GM19239 (cell line): ENCODE data around the gene ARGLU1.

Experiments
- DNase-seq: peaks from one replicate; pipeline ENCODE4 v3.0.0; 2011; ENCODE audit warnings: low spot score; ENCODE audit not compliant: insufficient read length
- FAIRE-seq: peaks from 2 replicates; lab custom pipeline; 2011; peaks lifted over from hg19 to GRCh38; lab: Jason Lieb, UNC

The ARGLU1 gene

GRCh38 chr13:106507560-106508274 is 60.2 kb downstream of the ARGLU1 start:
- no peak for DNase-seq
- no peak for FAIRE-seq

DNA sequence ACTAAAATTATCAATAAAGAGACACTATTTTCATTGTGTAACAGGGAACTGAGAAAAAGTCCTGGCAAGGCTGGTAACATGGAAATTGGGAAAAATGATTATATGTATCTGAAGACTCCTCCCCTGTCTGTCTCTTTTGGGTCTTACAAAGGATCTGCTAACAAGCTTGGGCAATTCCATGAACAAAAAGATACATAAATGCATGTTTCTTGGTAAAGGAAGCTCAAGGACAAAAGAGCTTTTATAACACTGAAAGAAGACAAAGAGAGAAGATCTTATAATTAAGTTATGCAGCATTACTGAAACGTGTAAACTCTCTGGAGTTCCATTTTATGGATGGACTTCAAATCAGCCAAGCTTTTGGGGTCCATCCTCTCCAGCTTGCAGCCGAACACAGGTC is 61.7 kb downstream of the ARGLU1 start:
- DNase-seq (no peak), FAIRE-seq (no peak)

DNA sequence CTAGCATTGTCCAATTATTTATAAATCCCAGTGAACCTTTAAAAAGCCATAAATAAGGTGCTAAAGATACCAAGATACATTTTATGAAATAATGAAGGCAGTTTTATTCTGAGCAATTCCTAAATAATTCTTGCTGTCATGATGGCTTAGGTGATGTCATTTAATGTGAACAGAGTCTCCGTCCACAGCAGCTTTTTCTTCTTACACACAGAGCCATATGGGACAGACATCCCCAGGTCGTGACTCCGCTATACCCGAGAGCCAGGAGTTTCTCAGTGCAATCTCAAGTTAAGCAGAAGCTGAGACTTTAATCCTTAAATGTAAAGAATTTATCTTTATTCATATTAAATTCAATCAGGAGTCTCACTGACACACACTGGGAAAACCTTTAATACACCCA is 62.2 kb downstream of the ARGLU1 start:
- DNase-seq (no peak), FAIRE-seq (no peak)

GRCh38 chr13:106505295-106505694 is 62.6 kb downstream of the ARGLU1 start:
- FAIRE-seq = no peak
- DNase-seq = no peak

- FAIRE-seq (no peak), DNase-seq (no peak)
Measured at GRCh38 chr13:106503730-106504453, 64.0 kb downstream of the ARGLU1 start.

DNA sequence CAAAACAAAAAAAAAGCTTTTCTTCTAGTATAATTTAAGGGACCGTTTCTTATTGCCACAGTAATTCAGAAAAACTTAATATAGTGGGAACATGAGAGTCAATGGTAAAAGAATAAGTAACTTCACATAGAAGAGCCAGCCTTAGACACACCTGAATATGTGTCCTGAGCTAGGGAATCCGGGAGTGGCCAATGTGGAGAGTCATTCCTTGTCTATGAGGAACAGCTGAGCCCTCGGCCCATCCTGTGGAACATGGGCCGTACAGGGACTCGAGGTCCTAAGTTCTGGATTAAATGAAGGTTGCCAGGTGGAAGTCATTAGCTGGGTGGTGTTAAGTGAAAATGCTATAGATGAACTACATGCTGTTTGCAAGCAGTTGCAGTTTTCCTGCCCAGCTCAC is 64.7 kb downstream of the ARGLU1 start:
- no peak for DNase-seq
- FAIRE-seq = no peak

GRCh38 chr13:106500445-106500844 is 67.5 kb downstream of the ARGLU1 start:
- peak; percentile 31 for FAIRE-seq

DNA sequence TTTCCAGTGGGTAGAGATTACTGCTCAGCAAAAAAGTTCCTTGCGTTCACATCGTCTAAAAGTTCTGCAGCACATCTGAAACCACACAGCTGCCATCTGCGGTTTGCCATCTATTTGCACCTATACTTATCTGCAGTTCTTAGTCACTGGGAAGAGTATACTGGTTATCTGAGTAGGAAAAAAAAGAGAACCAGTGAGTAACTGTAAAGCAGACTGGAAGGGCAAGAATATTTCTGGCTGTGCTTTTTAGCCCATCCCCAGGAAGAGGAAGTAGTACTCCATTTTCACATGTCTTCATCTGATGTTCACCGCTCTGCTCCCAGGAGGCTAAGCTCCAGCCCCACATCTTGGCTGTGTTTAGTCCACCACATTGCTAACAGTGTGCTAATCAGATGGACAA is 68.0 kb downstream of the ARGLU1 start:
- no peak for DNase-seq
- no peak for FAIRE-seq

More at GRCh38 chr13:106500445-106500844, 67.5 kb downstream of the ARGLU1 start:
- DNase-seq = no peak

DNA sequence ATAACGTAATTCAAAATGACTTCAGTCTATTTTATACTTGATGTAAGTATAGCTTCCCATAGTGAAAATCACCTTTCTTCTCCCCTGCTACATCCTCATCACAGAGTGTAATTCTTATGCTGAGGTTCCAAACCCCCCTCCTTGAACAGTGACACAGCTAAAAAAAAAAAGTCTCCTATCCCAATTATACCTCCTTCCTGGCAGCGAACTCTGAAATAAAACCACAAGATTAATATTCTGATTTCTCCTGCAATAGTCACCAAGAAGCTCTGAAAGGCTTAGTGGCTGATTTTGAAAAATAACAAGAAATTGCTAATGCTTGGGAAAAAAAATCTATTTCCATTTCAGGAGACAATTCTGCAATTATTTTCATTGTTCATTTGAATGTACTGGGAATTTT is 68.8 kb downstream of the ARGLU1 start:
- FAIRE-seq (no peak), DNase-seq (no peak)

DNA sequence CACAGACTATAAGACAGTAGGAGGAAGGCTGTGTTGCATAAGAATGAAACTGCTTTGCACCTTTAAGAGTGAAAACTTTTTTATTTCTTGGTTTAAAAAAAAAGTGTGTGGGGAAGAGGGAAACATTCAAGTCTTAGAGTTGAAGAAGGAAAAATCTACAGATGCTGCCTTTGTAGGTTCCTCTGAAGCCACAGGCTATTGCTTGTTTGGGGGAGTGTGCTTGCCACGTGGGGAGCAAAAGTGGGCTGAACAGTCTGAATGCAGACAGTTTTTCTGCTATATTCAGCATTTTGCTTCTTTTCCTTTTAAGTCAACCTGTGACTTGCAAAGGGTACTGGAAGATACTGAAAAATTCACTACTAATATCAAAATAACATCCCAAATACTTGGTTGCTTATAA is 69.4 kb downstream of the ARGLU1 start:
- DNase-seq (no peak), FAIRE-seq (no peak)

DNA sequence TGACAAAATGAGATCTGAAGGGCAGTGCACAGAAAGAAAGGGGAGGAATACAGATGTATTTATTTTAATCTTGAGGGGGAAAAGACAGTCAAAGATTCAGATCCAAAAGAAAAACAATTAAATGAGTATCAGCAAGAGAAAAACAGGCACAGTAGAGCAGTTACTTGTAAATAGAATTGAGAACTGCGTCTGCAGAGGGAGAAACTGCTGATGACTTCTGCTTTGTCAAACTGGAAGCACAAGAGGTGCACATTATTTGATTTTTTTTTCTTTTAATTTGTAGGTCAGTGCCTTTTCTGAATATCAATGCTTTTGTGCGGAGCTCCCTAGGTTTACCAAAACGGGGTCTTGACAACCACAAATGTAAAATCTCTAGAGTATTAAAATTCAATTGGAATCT is 69.8 kb downstream of the ARGLU1 start:
- DNase-seq = no peak
- FAIRE-seq = no peak

DNA sequence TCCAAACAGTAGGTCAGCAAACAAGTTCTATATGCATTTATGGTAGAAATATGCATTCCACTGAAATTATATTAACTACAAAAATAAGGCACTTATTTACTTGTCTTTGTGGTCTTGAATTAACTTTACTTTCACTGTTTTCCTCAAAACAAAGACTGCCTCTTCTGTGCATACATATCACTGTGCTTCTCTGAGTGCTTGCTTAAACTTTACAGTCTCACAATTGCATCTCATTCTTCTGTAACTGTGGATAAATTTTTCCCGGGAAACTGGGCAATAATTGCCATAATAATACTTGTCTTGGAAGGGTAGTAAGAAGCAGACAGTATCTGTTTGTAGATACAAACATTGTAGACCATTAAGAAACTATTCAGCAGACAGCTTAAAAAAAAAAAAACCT is 70.9 kb downstream of the ARGLU1 start:
- DNase-seq = no peak
- no peak for FAIRE-seq

DNA sequence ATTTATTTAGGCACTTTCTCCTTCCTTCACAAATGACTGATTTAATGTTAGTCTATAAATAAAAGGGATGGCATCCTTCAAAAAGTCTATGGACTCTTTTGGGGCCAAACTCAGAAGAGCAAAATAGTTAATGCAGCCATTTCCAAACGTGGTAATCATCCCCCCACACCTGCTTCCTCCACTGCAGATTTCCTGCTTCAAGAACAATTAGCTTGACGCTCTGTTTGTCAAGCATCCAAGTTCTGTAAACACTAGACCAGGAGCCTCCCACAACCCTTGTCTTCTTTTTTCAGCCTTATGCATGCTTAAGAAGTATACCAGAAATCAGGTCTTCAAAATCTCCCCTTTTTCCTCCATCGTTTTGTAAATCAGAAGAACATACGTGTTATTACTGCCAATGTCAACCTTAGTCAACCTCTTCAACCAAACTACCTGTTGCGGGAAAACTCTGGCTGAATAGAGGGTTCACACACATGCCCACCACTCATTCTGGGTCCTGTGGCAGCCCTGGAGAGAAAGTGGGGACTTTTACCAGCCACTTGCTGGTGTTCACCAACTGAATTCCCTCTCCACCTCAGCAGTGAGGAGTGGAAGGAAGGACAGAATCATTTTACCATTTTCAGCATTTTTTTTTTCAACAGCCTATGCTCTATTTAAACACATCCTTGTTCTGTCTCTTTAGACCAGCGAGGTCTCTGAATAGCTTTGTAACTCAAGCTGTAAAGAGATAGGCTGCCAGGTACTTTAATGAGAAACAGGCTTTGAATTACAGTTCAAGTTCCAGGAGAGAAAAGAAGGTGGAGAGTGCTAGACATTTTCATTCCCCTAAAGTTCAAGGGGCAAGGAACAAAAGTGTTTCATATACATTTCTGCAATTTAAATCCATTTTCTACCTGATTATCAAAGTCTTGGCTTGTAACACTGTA is 71.6 kb downstream of the ARGLU1 start:
- DNase-seq (no peak), FAIRE-seq (no peak)

- FAIRE-seq = no peak
- DNase-seq = no peak
Measured at GRCh38 chr13:106494936-106495335, 73.0 kb downstream of the ARGLU1 start.

DNA sequence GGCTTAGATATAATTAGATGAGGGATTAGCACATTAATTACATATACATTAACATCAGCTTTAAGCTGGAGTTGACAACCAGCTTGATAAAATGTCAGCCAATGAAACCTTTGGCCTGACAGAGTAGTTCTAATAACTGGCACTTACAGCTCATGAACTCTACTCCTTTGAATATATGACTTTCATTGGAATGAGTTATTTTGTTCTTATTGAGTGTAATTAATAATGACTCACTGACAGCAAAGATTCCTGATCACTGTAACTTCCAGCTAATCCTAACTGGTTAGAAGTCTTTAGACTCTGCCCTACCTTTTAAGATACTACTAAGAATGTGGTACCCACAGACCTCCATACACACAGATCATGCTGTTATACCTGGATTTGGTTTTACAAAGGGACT is 73.4 kb downstream of the ARGLU1 start:
- DNase-seq (no peak), FAIRE-seq (no peak)

- DNase-seq (no peak), FAIRE-seq (peak; percentile 90)
Measured at GRCh38 chr13:106493533-106494220, 74.3 kb downstream of the ARGLU1 start.

- no peak for DNase-seq
- no peak for FAIRE-seq
Measured at GRCh38 chr13:106492588-106493475, 75.1 kb downstream of the ARGLU1 start.

GRCh38 chr13:106491928-106492587 is 75.9 kb downstream of the ARGLU1 start:
- DNase-seq = no peak
- FAIRE-seq = no peak
